Measurements from ENCODE around the gene IFNL1. TPM values are rescaled to one million over a fixed set of nuclear protein-coding genes. Genes with fewer than 3 reads are reported as not detected.

IFNL1 gene
- total and polyA plus RNA-seq, 9 of the 15 experiments (the other 6 are each of a cell fraction or from before 2014, with no cell fraction given): not detected

GRCh38 chr19:39252458-39252857 is 43.7 kb upstream of the IFNL1 start:
- in situ Hi-C loops (cut with MboI) (no loop called here), intact Hi-C loops (cut with micrococcal nuclease) (loop anchor here (10.0 kb wide), 1 partner anchor 52 kb away; no protein-coding TSS in a partner anchor)
- H3K27ac ChIP-seq (ENCODE audit: extremely low read depth, low read depth, low read length): no peak overlapping the region
- H3K9me1 ChIP-seq (ENCODE audit: control insufficient read depth, insufficient read depth, low read length): no peaks in the 10 kb centered on the region
- H3K9ac ChIP-seq (ENCODE audit: insufficient read depth in 1 of 2, low read depth in 2 of 2, low read length in 2 of 2): peak overlapping the region in 1 of 2 experiments; percentile 22; a peak in 1 of 4 replicates
- H3K4me2 ChIP-seq (ENCODE audit: insufficient read depth, low read length): peak overlapping the region; percentile 4; the same call in 1 of the 2 replicates
- WGBS (ENCODE audit: insufficient coverage, low coverage, missing lambda C conversion rate): 3% methylated on average over 3 of the region's 3 CpGs
- CTCF ChIA-PET (ENCODE audit: low intra/inter-chr PET ratio): no interaction called here
- peak overlapping the region; percentile 52; the same call in 1 of the 2 replicates for H2AFZ ChIP-seq (ENCODE audit: low read depth, low read length)
- no TSS peak for BruUV-seq (replicated peaks)
- FAIRE-seq: no peak
- H3K9me3 ChIP-seq (replicated peaks; ENCODE audit: control insufficient read depth, insufficient read depth, low read depth, low read length): no peaks in the 10 kb centered on the region
- peak in 2 of 4 experiments; percentile 28 to 30 for DNase-seq (ENCODE audit: extremely low read depth in 1 of 4, low spot score in 3 of 4)
- no peaks in the 10 kb centered on the region for H3K79me2 ChIP-seq (ENCODE audit: control insufficient read depth, insufficient read depth, low read length)
- no peaks in the 10 kb centered on the region for H3K27me3 ChIP-seq (ENCODE audit: control insufficient read depth in 2 of 2, insufficient read depth in 2 of 2, low read length in 2 of 2)
- POLR2A ChIA-PET: interaction anchor here (0.5 to 1.0 kb wide), 3 partner anchors 28 to 48 kb away, joined by 3 read pairs; no protein-coding TSS in a partner anchor
- H3K36me3 ChIP-seq (ENCODE audit: control insufficient read depth, insufficient read depth, low read length): no peaks in the 10 kb centered on the region
- no peaks in the 10 kb centered on the region for H4K20me1 ChIP-seq (replicated peaks; ENCODE audit: control insufficient read depth, insufficient read depth, low read length)
- no peak for ATAC-seq
- no peak overlapping the region for H3K4me3 ChIP-seq
- peaks cover 44 to 50% of the 10 kb centered on the region in 2 experiments for H3K4me1 ChIP-seq (replicated peaks in 1 of 2; ENCODE audit: control insufficient read depth in 2 of 2, insufficient read depth in 2 of 2, low read length in 2 of 2)
- TF ChIP-seq GABPB1 (CRISPR knock-in tag; IDR thresholded peaks at IDR 0.05): no peak
- TF ChIP-seq ZBTB7A (IDR thresholded peaks at IDR 0.05; ENCODE audit: borderline replicate concordance, control insufficient read depth, low read depth, low read length): no peak
- TF ChIP-seq JUND (IDR thresholded peaks at IDR 0.05; ENCODE audit: borderline replicate concordance, low read depth, low read length): no peak
- TF ChIP-seq JUND (tag; IDR thresholded peaks at IDR 0.05; ENCODE audit: borderline replicate concordance, low read depth, low read length): no peak
- no peak for TF ChIP-seq RBFOX2 (IDR thresholded peaks at IDR 0.05; ENCODE audit: low read depth, low read length)
- TF ChIP-seq HES1 (IDR thresholded peaks at IDR 0.05; ENCODE audit: low read depth): no peak
- TF ChIP-seq MXI1 (IDR thresholded peaks at IDR 0.05; ENCODE audit: low read depth, low read length): no peak
- TF ChIP-seq FOXP4 (CRISPR knock-in tag; IDR thresholded peaks at IDR 0.05; ENCODE audit: borderline replicate concordance): no peak
- TF ChIP-seq CHD4 (IDR thresholded peaks at IDR 0.05; ENCODE audit: insufficient read depth, insufficient replicate concordance, low read depth, low read length, poor library complexity, severe bottlenecking): no peak
- no peak for TF ChIP-seq ZNF253 (CRISPR knock-in tag; conservative IDR thresholded peaks at IDR 0.05)
- TF ChIP-seq MTA1 (IDR thresholded peaks at IDR 0.05; ENCODE audit: borderline replicate concordance): no peak
- no peak for TF ChIP-seq CHAMP1 (IDR thresholded peaks at IDR 0.05)
- no peak for TF ChIP-seq E2F8 (IDR thresholded peaks at IDR 0.05; ENCODE audit: low read depth, partially characterized antibody)
